Activated CD4-positive, alpha-beta T cell treated with anti-CD3 and anti-CD28 coated beads for 1 hour (primary cell): ENCODE data around the gene IFIT5.
"Not testable (repeated sequence)": the region's sequence is repeated elsewhere in the genome, so short reads cannot be mapped to it uniquely, and the experiment has no call there.

Source experiments
- DNase-seq: peaks from one replicate; pipeline ENCODE4 v3.0.0-alpha.2; 2020

Gene IFIT5

GRCh38 chr10:89414146-89414878, at the start of gene IFIT5:
Gene IFIT5, plus strand, starts transcription at chr10:89414568. Its CDS starts 231 bp downstream, at chr10:89414799.
- DNase-seq = peak; percentile 69

GRCh38 chr10:89367529-89367928, 46.8 kb upstream of the IFIT5 start:
- DNase-seq = no peak

GRCh38 chr10:89368129-89368528, 46.2 kb upstream of the IFIT5 start:
- no peak for DNase-seq

GRCh38 chr10:89369156-89370105, 44.9 kb upstream of the IFIT5 start:
- no peak for DNase-seq

- no peak for DNase-seq
Measured at GRCh38 chr10:89371079-89371478, 43.3 kb upstream of the IFIT5 start.

GRCh38 chr10:89371987-89372386, 42.4 kb upstream of the IFIT5 start:
- no peak for DNase-seq

GRCh38 chr10:89373916-89374711, 40.3 kb upstream of the IFIT5 start:
- no peak for DNase-seq

- no peak for DNase-seq
Measured at GRCh38 chr10:89374713-89375141, 39.6 kb upstream of the IFIT5 start.

GRCh38 chr10:89377705-89378637, 36.4 kb upstream of the IFIT5 start, which contains the start of gene IFIT1B:
Gene IFIT1B, plus strand, starts transcription at chr10:89378056. Its CDS starts 80 bp downstream, at chr10:89378136.
- DNase-seq = no peak

GRCh38 chr10:89379103-89379502, 35.3 kb upstream of the IFIT5 start:
- no peak for DNase-seq

GRCh38 chr10:89382757-89383156, 31.6 kb upstream of the IFIT5 start:
- no peak for DNase-seq

GRCh38 chr10:89384474-89385340, 29.7 kb upstream of the IFIT5 start:
- no peak for DNase-seq

- DNase-seq = no peak
Measured at GRCh38 chr10:89388806-89389205, 25.6 kb upstream of the IFIT5 start.

- no peak for DNase-seq
Measured at GRCh38 chr10:89389254-89389653, 25.1 kb upstream of the IFIT5 start.

- DNase-seq = no peak
Measured at GRCh38 chr10:89390476-89391225, 23.7 kb upstream of the IFIT5 start.

- not testable (repeated sequence) for DNase-seq
Measured at GRCh38 chr10:89391226-89391576, 23.2 kb upstream of the IFIT5 start.

- DNase-seq = peak; percentile 43
Measured at GRCh38 chr10:89391907-89392756, 22.2 kb upstream of the IFIT5 start, which contains the start of gene IFIT1. Gene IFIT1, plus strand, starts transcription at chr10:89392623. Its CDS starts 90 bp downstream, at chr10:89392713.

- DNase-seq = no peak
Measured at GRCh38 chr10:89392974-89393373, 21.4 kb upstream of the IFIT5 start.

- DNase-seq = no peak
Measured at GRCh38 chr10:89393898-89394297, 20.5 kb upstream of the IFIT5 start.
